Astrocyte of the cerebellum (primary cell): ENCODE data around the gene PDZD7.

Source experiments
- DNase-seq: peaks from one replicate; pipeline ENCODE4 v3.0.0-alpha.2; 2011; ENCODE audit warnings: low read depth
- H3K4me3 ChIP-seq: 2 replicates; pipeline ENCODE4 v1.5.1; 2011; ENCODE audit warnings: mild to moderate bottlenecking, low read depth, low read length, moderate library complexity
- in situ Hi-C: cut with HindIII; loops from 2 replicates; pipeline ENCODE4 v1.10.0; 2017; ENCODE audit warnings: low sequenced_read_pairs
- TF ChIP-seq, protein P1 (sequence below): IDR thresholded peaks from 2 replicates; pipeline ENCODE4 v1.5.1; 2012; ENCODE audit warnings: low read length, low read depth, moderate library complexity, mild to moderate bottlenecking; ENCODE audit errors: missing control alignments

PDZD7 gene

DNA sequence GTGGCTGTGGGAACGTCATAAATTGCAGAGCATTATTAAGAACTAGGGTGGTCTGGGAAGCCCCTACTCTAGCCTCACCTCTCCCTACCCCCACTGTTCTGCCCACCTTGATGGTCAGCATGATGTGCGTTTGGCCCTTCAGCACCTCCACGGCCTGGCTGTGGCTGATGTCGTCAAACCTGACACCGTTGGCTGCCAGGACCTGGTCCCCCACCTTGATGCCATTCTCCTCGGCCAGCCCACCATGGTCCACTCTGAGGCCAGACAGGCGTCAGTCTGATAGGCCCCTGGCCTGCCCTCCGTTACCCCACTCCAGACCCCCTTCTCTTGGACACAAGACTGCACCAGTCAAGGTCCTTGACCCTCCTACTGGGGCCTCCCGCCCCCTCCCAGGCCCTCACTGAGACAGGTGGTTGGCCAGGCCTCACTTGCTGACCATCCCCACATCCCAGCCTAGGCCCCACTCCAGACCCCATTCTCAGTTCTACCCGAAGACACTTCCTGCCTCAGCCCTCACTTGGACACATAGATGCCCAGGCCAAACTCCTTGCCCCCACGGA is 9.2 kb downstream of the PDZD7 start:
- in situ Hi-C loops = no loop called here
- H3K4me3 ChIP-seq = no peak overlapping the region
- TF ChIP-seq, protein P1, sequence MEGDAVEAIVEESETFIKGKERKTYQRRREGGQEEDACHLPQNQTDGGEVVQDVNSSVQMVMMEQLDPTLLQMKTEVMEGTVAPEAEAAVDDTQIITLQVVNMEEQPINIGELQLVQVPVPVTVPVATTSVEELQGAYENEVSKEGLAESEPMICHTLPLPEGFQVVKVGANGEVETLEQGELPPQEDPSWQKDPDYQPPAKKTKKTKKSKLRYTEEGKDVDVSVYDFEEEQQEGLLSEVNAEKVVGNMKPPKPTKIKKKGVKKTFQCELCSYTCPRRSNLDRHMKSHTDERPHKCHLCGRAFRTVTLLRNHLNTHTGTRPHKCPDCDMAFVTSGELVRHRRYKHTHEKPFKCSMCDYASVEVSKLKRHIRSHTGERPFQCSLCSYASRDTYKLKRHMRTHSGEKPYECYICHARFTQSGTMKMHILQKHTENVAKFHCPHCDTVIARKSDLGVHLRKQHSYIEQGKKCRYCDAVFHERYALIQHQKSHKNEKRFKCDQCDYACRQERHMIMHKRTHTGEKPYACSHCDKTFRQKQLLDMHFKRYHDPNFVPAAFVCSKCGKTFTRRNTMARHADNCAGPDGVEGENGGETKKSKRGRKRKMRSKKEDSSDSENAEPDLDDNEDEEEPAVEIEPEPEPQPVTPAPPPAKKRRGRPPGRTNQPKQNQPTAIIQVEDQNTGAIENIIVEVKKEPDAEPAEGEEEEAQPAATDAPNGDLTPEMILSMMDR = no peak
- DNase-seq = no peak

DNA sequence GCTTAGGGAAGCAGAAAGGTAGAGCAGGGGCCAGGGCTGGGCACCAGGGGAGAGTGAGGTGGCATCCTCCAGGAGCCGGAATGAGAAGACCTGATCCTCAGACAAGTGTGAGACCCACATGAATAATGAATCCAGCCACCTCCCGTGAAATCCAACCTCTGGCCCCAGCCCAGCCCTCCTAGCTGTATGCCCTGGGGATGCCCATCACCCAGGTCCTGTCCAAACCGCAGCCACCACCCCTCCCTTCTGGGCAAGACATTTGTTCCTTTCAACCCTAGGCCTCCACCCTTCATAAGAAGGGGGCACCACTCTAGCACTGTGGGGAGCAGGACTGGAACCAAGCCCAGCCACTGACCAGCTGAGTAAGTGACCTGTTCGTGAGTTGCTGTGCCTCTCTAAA is 9.7 kb downstream of the PDZD7 start:
- H3K4me3 ChIP-seq = no peak overlapping the region
- in situ Hi-C loops = no loop called here
- no peak for DNase-seq
- TF ChIP-seq, protein P1 = no peak

DNA sequence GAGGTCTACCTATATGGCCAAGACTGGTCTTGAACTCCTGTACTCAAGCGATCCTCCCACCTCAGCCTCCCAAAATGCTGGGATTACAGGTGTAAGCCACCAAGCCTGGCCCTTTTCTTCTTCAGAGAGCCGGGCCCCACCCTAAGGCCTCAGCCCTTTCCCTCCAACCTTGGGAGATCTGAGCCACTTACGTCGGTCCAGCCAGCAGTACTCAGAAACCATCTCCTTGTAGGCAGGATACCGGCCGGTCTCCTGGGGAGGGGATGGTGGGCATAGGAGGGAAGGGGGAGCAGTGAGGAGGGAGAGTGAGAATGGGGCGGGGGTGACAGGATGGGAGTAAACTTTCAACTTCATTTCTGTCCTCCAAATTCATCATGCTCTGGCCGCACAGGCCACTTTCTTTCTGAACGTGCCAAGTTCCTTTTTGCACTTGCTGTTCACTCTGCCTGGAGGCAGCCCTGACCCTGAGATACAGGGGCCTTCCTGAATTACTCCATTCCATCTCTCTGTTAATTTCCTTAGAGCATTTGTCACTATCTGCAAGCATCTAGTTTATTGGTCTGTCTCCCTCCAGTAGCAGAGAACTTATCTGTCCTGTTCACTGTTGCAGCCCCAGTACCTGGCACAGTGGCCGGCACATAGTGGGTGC is 10.4 kb downstream of the PDZD7 start:
- in situ Hi-C loops = no loop called here
- TF ChIP-seq, protein P1 = no peak
- no peak overlapping the region for H3K4me3 ChIP-seq
- no peak for DNase-seq

DNA sequence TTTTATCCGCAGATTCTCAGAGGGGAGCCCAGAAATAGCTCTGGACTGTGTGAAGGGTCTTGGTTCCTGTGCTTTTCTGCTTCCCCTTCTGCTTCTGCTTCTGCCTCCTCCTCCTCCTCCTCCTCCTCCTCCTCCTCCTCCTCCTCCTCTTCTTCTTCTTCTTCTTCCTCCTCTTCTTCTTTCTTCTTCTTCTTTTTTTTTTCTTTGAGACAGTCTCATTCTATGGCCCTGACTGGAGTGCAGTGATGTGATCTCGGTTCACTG is 11.6 kb downstream of the PDZD7 start:
- in situ Hi-C loops = no loop called here
- TF ChIP-seq, protein P1 = no peak
- no peak for DNase-seq
- no peak overlapping the region for H3K4me3 ChIP-seq

DNA sequence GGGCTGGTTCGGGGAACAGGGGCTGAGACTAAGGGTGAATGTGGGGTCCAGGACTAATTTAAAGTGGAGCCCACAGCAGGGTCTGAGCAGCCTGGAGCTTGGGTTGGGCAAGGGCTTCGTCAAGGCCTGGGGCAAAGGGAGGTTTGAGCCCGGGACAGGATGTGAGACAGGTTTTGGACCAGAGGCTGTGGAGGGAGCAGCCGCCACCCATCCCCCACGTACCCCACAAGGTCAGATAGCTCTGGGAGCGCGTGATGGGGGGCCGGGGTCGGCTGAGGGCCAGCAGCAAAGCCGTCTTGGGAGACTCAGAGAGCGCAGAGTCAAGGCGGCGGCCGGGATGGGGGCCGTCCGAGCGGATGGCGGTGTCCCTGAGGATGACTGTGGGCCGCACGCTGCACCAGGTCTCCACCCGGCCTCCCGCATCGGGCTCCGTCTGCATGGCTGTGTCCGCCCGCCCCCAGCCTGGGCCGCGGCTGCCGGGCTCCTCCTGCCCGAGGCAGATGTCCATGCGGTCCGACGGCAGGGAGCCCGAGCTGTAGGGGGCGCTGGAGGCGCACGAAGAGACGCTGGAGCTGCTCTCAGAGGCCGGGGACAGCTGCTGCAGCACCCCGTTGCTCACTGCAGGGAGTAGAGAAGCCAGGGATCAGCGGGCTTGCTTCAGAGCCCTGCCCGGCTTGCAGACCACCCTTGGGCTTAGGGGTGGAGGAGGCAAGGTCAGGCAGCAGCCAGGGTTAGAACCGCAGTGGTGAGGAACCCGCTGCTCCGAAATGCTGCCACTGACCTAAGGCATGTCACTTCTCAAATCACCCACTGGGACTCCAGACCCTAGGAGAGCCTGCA is 12.1 kb downstream of the PDZD7 start:
- no peak for DNase-seq
- in situ Hi-C loops = no loop called here
- TF ChIP-seq, protein P1 = peak; percentile 76
- H3K4me3 ChIP-seq = no peak overlapping the region

DNA sequence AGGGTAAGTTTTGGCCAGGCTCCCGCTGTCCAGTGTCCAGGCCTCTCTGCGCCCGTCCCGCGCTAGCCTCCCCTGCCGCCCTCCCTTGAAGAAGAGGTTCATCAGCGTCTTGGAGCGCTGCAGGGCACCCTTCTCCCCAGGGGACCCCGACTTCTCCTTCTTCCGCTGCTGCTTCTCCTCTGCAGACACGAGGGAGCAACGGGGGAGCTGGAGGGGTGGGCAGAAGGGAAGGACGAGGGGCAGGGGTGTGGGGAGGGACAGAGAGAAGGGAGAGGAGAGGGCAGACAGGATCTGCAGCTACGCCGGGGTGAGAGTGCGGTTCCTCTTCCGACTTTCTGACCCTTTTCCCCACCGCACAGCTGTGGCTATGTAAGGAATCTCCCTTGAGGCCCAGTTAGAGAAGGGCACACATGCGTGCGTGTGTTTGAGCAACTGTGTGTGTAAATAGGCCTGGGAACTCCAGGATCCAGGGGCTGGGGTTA is 12.8 kb downstream of the PDZD7 start:
- DNase-seq = no peak
- TF ChIP-seq, protein P1 = no peak
- in situ Hi-C loops = no loop called here
- H3K4me3 ChIP-seq = no peak overlapping the region
